Esophagus squamous epithelium (tissue), 4 donors: ENCODE results near the gene SLC11A1.

Source experiments
- CTCF ChIP-seq, 6 experiments: fragments of 450-650 bp in 4 of 6; fragments of 200-600 bp in 2 of 6; sonication (generic) in 2 of 6; IDR thresholded peaks; one replicate each; pipeline ENCODE4 v1.5.1; 2016 to 2019; ENCODE audit warnings: antibody characterized with exemption in 6 of 6, mild to moderate bottlenecking in 4 of 6, moderate library complexity in 4 of 6
- POLR2A ChIP-seq, 4 donors: fragments of 450-650 bp; IDR thresholded peaks; one replicate each; pipeline ENCODE4 v1.6.1; 2017; ENCODE audit warnings: antibody characterized with exemption in 4 of 4, mild to moderate bottlenecking in 4 of 4, moderate library complexity in 3 of 4

- TF ChIP-seq POLR2A (IDR thresholded peaks at IDR 0.05) (no peak), CTCF (IDR thresholded peaks at IDR 0.05) (no peak)
Measured at GRCh38 chr2:218395090-218395444, 13.0 kb downstream of the SLC11A1 start.
